NCI-H1092 treated with DMSO at 0.1 percent for 48 hours (cell line): ENCODE results near the gene ALDOC.

Source experiments
- DNase-seq: peaks from one replicate; lab custom pipeline; 2025; lab: John Stamatoyannopoulos, UW

Gene ALDOC

GRCh38 chr17:28532050-28532960 is 44.4 kb downstream of the ALDOC start:
- DNase-seq = no peak

GRCh38 chr17:28530926-28531325 is 45.8 kb downstream of the ALDOC start:
- no peak for DNase-seq

- DNase-seq = no peak
Observed at GRCh38 chr17:28530250-28530649, 46.4 kb downstream of the ALDOC start.

- DNase-seq = no peak
Observed at GRCh38 chr17:28529013-28529400, 47.7 kb downstream of the ALDOC start.

- no peak for DNase-seq
Observed at GRCh38 chr17:28528327-28529012, 48.2 kb downstream of the ALDOC start.

- DNase-seq = no peak
Observed at GRCh38 chr17:28527859-28528258, 48.8 kb downstream of the ALDOC start.

GRCh38 chr17:28527181-28527681 is 49.5 kb downstream of the ALDOC start:
- DNase-seq = no peak

- no peak for DNase-seq
Observed at GRCh38 chr17:28526381-28526780, 50.3 kb downstream of the ALDOC start.

GRCh38 chr17:28524476-28525424 is 51.9 kb downstream of the ALDOC start:
- no peak for DNase-seq

GRCh38 chr17:28523876-28524275 is 52.8 kb downstream of the ALDOC start:
- DNase-seq = no peak

GRCh38 chr17:28523186-28523585 is 53.5 kb downstream of the ALDOC start:
- DNase-seq = no peak
